Measurements from ENCODE around the gene ARID2.

DNA sequence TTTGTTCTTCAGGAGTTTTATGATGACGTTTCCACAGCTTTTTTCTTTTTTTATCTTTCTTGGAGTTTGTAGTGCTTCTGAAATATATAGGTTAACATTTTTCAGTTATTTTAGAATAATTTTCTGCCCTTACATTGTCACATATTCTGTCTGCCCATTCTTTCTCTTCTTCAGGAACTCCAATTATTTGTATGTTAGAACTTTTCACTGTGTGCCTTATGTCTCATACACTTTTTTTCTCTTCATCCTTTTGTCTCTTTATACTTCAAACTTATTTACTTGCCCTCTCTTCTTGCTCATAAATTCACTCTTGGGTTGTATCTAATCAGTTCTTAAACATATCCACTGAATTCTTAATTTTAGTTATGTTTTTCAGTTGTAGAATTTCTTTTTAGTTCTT is 105.3 kb downstream of the ARID2 start:
- TF ChIP-seq, protein P1, sequence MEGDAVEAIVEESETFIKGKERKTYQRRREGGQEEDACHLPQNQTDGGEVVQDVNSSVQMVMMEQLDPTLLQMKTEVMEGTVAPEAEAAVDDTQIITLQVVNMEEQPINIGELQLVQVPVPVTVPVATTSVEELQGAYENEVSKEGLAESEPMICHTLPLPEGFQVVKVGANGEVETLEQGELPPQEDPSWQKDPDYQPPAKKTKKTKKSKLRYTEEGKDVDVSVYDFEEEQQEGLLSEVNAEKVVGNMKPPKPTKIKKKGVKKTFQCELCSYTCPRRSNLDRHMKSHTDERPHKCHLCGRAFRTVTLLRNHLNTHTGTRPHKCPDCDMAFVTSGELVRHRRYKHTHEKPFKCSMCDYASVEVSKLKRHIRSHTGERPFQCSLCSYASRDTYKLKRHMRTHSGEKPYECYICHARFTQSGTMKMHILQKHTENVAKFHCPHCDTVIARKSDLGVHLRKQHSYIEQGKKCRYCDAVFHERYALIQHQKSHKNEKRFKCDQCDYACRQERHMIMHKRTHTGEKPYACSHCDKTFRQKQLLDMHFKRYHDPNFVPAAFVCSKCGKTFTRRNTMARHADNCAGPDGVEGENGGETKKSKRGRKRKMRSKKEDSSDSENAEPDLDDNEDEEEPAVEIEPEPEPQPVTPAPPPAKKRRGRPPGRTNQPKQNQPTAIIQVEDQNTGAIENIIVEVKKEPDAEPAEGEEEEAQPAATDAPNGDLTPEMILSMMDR (conservative IDR thresholded peaks at IDR 0.05; ENCODE audit: low read depth, low read length): no peak
- no peak for TF ChIP-seq EZH2phosphoT487 (IDR thresholded peaks at IDR 0.05; ENCODE audit: borderline replicate concordance, low read length)

Measured in PC-3 (cell line).